ENCODE data around the gene EGLN2.
A peak's percentile ranks its signal among the peaks of the same experiment; 100 is the strongest.
"Not testable (repeated sequence)": the region's sequence is repeated elsewhere in the genome, so short reads cannot be mapped to it uniquely, and the experiment has no call there.

EGLN2 gene

GRCh38 chr19:40819479-40820234, 20.7 kb downstream of the EGLN2 start:
- peak; percentile 59 to 68 for DNase-seq

DNA sequence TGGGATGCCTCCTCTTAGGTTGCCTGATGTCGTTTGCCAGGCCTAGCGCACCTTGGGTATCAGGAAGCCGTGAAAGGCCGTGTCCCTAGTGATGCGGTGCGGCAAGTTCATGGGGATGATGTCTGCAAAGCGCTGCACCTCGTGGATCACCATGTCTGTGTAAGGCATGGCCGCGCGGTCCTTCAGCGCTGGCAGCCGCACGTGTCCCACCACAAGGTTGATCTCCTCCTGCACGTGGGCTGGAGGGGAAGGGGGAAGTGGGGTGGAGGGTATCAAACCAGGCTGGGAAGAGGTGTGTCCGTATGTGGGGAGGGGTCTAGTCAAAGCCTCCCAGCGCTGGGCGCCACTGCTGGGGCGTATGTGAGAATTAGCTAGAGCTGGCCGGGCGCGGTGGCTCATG, 23.2 kb downstream of the EGLN2 start:
- DNase-seq: no peak

DNA sequence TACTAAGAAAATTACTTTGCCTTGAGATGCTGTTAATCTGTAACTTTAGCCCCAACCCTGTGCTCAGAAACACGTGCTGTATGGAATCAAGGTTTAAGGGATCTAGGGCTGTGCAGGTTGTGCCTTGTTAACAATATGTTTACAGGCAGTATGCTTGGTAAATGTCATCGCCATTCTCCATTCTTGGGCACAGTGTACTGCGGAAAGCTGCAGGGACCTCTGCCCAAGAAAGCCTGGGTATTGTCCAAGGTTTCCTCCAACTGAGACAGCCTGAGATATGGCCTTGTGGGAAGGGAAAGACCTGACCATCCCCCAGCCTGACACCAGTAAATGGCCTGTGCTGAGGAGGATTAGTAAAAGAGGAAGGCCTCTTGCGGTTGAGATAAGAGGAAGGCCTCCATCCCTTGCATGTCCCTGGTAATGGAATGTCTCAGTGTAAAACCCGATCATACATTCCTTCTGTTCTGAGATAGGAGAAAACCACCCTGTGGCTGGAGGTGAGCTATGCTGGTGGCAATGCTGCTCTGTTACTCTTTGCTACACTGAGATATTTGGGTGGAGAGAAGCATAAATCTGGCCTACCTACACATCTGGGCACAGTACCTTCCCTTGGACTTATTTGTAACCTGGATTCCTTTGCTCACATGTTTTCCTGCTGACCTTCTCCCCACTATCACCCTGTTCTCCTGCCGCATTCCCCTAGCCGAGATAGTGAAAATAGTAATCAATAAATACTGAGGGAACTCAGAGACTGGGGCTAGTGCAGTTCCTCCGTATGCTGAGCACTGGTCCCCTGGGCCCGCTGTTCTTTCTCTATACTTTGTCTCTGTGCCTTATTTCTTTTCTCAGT, 23.9 kb downstream of the EGLN2 start:
- DNase-seq: not testable (repeated sequence)

DNA sequence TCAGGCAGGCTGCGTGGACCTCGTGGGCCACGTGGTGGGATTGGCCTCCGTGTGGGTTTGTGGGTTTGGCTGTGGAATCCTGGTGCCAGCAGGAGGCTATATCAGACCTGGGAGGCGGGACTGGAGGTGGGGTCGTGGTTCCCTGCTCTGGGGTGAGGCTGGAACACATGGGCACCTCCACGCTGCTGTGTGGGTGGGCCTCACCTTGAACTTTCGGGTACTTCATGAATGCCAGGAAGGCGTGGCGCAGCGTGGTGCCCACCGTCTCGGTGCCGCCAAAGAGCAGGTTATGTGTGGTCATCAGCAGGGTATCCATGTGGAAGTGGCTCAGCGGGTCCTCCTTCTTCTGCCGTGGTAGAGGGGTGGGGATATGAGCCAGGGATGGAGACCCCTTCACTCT, 25.9 kb downstream of the EGLN2 start:
- not testable (repeated sequence) for DNase-seq

DNA sequence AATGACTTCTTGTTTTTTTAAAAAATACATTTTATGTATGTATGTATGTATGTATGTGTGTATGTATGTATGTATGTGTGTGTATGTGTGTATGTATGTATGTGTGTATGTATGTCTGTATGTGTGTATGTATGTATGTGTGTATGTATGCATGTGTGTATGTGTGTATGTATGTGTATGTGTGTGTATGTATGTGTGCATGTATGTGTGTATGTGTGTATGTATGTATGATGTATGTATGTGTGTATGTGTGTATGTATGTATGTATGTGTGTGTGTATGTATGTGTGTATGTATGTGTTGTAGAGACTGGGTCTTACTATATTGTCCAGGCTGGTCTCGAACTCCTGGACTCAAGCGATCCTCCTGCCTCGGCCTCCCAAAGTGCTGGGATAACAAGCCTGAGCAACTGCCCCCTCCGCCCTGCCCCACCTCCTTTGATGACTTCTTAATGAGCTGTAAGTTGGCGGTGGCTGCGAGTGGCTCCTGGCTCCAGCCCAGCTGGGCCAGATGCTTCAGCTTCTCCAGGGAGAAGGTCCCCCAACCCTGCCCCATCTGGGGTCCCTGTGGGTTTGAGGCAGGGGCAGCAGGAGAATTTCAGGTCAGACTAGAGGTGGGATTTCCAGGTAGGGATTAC, 26.6 kb downstream of the EGLN2 start:
- DNase-seq: not testable (repeated sequence)

DNA sequence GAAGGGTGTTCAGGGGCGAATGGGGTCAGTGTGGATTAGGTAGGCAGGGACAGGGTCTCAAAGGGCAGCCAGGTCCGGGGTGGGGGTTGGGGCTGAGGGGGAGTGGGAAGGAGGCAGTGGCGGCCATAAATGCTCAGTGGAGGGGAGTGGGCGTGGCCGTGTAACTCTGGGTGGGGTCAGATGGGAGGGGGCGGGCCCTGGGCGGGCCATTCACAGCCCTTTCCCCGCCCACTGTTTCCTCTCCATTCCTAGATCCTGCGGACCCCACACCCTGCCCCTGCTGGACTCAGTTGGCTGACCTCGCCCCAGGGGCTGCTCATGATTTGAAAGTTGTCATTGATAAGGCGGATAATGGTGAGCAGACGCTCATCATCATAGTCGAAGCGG, 27.3 kb downstream of the EGLN2 start:
- not testable (repeated sequence) for DNase-seq

DNA sequence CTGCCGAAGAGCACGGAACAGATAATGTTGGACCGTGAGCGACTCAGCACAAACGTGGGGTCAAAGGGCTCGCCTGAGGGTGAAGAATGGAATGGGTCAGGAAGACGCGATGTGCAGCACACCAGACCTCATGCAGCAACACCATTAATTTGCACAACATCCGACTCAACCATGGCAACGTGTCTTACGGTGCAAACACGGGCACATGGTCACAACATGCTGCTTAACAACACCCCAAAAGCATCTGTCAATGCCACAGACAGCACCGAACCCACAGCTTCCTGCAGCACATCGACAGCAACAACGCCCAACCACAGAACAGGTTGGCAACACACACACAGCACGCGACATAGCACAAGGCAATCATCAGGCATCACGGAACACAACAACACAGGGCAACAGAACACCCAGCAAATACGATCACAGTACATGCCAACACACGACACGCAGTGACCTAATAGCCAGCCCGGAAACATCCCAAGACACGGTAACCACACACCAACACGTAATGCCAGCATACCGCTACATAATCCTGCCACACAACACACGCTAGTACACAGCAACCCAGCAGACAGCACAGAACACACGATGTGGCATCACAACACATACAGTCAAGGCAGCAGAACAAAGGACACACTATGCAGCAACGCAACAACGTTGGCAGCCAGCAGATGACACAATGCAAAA, 27.9 kb downstream of the EGLN2 start:
- not testable (repeated sequence) for DNase-seq

DNA sequence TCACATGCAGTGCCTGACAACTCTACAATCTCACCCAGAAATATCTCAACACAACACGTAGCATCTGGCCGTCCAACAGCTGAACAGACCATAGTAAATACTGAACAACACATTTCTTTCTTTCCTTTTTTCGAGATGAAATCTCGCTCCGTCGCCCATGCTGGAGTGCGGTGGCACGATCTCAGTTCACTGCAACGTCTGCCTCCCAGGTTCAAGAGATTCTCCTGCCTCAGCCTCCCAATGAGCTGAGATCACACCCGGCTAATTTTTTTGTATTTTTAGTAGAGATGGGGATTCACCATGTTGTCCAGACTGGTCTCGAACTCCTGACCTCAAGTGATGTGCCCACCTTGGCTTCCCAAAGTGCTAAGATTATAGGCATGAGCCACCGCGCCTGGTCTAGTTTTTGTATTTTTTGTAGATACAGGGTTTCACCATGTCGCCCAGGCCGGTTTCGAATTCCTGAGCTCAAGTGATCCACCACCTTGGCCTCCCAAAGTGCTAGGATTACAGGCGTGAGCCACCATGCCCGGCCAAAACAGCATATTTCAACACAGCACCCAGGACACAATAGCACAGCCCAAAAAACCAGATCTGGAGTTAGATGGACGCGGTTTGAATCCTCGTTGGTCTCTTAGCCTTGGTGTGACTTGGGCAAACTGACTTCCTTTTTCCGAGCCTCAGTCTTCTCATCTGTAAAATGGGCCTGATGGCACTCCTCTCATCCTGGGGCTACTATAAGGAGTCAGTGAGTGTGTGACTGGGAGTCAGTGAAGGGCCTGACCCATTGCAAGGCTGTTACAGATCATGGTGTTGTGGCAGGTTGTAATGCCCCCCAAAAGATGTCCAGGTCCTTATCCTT, 28.6 kb downstream of the EGLN2 start:
- no peak for DNase-seq

- no peak for DNase-seq
Observed at GRCh38 chr19:40829205-40829604, 30.2 kb downstream of the EGLN2 start.

DNA sequence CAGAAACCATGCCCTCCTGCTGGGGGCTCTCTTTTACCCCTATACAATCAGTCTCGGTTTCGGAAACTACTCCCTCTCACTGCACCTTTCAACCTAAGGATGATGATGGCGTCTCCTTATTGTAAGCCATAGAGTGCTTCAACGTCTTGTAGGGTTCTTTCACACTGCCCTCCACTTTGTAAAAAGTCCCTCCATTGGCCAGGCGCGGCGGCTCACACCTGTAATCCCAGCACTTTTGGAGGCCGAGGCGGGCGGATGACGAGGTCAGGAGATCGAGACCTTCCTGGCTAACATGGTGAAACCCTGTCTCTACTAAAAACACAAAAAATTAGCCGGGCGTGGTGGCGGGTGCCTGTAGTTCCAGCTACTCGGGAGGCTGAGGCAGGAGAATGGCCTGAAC, 31.8 kb downstream of the EGLN2 start:
- DNase-seq: not testable (repeated sequence)

GRCh38 chr19:40831502-40832430, 32.8 kb downstream of the EGLN2 start:
- no peak for DNase-seq

- not testable (repeated sequence) for DNase-seq
Observed at GRCh38 chr19:40832431-40832790, 33.4 kb downstream of the EGLN2 start.

DNA sequence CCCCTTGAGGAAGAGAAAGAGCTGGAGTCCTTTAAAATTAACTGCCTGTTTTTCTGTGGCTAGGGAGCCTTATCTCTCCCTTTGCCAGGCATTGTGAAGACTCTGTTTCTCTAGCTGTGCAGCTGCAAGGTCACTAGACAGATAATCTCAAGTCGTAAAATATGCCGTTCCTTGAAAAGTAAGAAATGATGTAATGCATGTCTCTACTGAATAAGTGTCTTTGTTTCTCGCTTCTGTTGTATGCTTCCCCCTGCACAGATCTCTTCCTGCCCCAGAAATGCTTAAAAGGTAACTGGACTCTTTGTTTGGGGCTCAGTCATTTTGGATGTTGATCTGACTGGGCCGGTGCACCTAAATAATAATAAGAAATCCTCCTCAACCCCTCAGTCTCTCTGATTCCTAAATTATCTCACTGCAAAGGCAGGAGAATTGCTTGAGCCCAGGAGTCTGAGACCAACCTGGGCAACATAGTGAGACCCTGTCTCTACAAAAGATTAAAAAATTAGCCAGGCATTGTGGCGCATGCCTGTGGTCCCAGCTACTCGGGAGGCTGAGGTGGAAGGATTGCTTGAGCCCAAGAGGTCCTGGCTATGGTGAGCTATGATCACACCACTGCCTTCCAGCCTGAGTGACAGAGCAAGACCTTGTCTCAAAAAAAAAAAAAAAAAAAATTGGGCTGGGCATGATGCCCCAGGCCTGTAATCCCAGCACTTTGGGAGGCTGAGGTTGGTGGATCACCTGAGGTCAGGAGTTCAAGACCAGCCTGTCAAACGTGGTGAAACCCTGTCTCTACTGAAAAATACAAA, 34.9 kb downstream of the EGLN2 start:
- not testable (repeated sequence) for DNase-seq

- no peak for DNase-seq
Observed at GRCh38 chr19:40836754-40837429, 37.9 kb downstream of the EGLN2 start.

GRCh38 chr19:40838477-40838876, 39.5 kb downstream of the EGLN2 start:
- not testable (repeated sequence) for DNase-seq

- DNase-seq: not testable (repeated sequence)
Observed at GRCh38 chr19:40842012-40842411, 43.0 kb downstream of the EGLN2 start.

DNA sequence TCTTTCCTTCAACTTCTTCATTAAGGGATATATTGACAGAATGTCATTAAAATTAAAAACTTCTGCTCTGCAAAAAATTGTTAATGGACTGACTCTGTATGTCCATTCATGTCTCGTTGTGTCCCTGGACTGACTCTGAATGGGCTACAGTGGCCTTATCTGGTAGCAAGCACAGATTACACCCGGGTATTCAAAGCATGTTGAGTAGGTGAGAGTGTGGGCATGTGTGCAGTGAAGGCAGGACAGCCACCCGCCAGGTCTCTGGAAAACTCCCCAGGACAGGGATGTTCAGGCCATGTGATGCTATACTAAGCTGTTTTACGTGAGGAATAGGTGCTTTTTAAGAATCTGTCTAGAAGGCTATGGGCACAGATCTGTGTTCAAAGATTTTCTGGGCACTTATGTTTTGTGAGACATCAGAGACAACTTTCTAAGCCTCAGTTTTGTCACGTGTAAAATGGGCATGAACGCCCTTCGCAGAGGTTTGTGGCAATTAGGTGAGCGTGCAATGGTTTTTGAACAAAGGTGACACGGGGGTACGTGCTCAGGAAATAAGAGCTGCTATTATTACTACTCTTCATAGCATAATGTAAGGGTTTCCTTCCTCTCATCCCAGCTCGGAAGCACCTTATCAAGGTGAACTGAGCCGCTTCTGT, 44.1 kb downstream of the EGLN2 start:
- not testable (repeated sequence) for DNase-seq

DNA sequence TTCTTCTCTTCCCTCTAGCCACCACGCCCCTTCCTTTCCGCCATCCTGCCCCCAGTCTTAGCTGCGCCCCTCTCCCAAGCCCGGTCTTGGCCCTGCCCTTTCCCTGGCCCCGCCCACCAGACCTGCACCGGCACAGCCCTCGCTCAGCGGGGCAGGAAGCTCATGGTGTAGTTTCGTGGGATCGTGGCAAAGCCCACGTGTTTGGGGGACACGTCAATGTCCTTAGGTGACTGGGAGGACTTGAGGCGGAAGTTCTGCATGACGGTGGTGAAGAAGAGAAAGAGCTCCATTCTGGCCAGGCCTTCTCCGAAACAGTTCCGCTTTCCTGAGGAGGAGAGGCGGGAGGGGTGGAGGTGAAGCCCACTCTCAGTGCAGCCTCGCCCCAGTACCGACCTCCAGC, 44.7 kb downstream of the EGLN2 start:
- DNase-seq: peak; percentile 56 to 61

- not testable (repeated sequence) for DNase-seq
Observed at GRCh38 chr19:40846722-40847121, 47.7 kb downstream of the EGLN2 start.
